ENCODE results near the gene ANAPC2.

DNA sequence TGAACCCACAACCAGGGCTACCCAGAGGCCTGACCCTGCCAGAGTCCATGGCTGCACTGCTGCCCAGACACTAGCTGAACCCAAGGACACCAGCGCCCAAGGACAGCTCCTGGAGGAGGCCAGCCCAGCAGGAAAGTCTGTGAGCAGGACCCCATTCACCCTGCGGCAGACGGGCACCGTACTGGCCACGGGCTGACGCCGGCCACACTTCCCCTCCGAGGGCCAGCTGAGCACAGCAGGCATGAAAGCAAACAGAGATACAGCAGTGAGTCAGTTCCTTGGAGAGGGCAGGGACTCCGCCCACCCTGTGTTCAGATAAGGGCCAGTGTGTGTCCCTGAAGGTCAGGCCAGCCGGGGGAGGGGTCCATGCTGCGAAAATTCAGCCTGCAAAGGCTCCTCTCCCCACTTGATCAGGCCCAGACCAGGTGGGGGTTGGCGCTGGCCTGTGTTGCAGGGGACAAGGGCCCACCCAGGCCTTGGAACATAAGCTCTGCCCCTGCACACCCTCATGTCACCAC, 30.5 kb upstream of the ANAPC2 start:
- TF ChIP-seq, protein P1, sequence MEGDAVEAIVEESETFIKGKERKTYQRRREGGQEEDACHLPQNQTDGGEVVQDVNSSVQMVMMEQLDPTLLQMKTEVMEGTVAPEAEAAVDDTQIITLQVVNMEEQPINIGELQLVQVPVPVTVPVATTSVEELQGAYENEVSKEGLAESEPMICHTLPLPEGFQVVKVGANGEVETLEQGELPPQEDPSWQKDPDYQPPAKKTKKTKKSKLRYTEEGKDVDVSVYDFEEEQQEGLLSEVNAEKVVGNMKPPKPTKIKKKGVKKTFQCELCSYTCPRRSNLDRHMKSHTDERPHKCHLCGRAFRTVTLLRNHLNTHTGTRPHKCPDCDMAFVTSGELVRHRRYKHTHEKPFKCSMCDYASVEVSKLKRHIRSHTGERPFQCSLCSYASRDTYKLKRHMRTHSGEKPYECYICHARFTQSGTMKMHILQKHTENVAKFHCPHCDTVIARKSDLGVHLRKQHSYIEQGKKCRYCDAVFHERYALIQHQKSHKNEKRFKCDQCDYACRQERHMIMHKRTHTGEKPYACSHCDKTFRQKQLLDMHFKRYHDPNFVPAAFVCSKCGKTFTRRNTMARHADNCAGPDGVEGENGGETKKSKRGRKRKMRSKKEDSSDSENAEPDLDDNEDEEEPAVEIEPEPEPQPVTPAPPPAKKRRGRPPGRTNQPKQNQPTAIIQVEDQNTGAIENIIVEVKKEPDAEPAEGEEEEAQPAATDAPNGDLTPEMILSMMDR (IDR thresholded peaks at IDR 0.05 in 4 of 5, conservative IDR thresholded peaks at IDR 0.05 in 1 of 5), result no peak
- TF ChIP-seq POLR2A (IDR thresholded peaks at IDR 0.05), result no peak

All from gastrocnemius medialis (tissue), 4 donors.